GM23338 (cell line): ENCODE measurements around the gene OASL. TPM values are rescaled to one million over a fixed set of nuclear protein-coding genes. Genes with fewer than 3 reads are reported as not detected.
"Not testable (repeated sequence)": the region's sequence is repeated elsewhere in the genome, so short reads cannot be mapped to it uniquely, and the experiment has no call there.

Source experiments
- ATAC-seq: fragments of 200-7000 bp; cut with Tn5 transposase; 3 replicates; pipeline ENCODE4 v1.9.1; 2020
- DNase-seq: peaks from one replicate; pipeline ENCODE4 v3.0.0-alpha.2; 2015; ENCODE audit warnings: low spot score
- H2AFZ ChIP-seq: fragments of 200-600 bp; sonication (generic); 2 replicates; pipeline ENCODE4 v1.8.0; 2016; ENCODE audit warnings: antibody characterized with exemption, mild to moderate bottlenecking, moderate library complexity
- H3F3A ChIP-seq: fragments of 200-600 bp; sonication (generic); replicated peaks from 2 replicates; pipeline ENCODE4 v1.8.0; 2017; ENCODE audit warnings: antibody characterized with exemption, mixed run types, low read depth
- H3K27ac ChIP-seq: fragments of 200-600 bp; sonication (generic); 2 replicates; pipeline ENCODE4 v1.6.1; 2016; ENCODE audit warnings: low read depth
- H3K27me3 ChIP-seq: fragments of 200-600 bp; sonication (generic); 2 replicates; pipeline ENCODE4 v1.8.0; 2016; ENCODE audit warnings: mild to moderate bottlenecking, mixed run types, moderate library complexity; ENCODE audit not compliant: insufficient read depth
- H3K36me3 ChIP-seq: fragments of 200-600 bp; sonication (generic); 2 replicates; pipeline ENCODE4 v1.8.0; 2016; ENCODE audit warnings: mild to moderate bottlenecking; ENCODE audit not compliant: insufficient read depth
- H3K4me1 ChIP-seq: fragments of 200-600 bp; sonication (generic); 2 replicates; pipeline ENCODE4 v1.8.0; 2016; ENCODE audit warnings: mild to moderate bottlenecking, moderate library complexity; ENCODE audit not compliant: insufficient read depth
- H3K4me2 ChIP-seq: fragments of 200-600 bp; sonication (generic); 2 replicates; pipeline ENCODE4 v1.7.1; 2017; ENCODE audit warnings: mixed run types
- H3K4me3 ChIP-seq: fragments of 200-600 bp; sonication (generic); 2 replicates; pipeline ENCODE4 v1.6.1; 2016; ENCODE audit warnings: mixed run types
- H3K79me2 ChIP-seq: fragments of 200-600 bp; sonication (generic); replicated peaks from 2 replicates; pipeline ENCODE4 v1.8.0; 2017; ENCODE audit warnings: mild to moderate bottlenecking; ENCODE audit not compliant: insufficient read depth
- H3K9me2 ChIP-seq: fragments of 200-600 bp; sonication (generic); 2 replicates; pipeline ENCODE4 v1.8.0; 2017; ENCODE audit not compliant: insufficient read depth
- H4K20me1 ChIP-seq: fragments of 200-600 bp; sonication (generic); replicated peaks from 2 replicates; pipeline ENCODE4 v1.8.0; 2017; ENCODE audit warnings: mild to moderate bottlenecking; ENCODE audit not compliant: insufficient read depth
- H3K27ac Mint-ChIP-seq: 2 replicates; pipeline ENCODE4 v1.8.0; 2020; ENCODE audit warnings: inconsistent platforms, mild to moderate bottlenecking, moderate library complexity, mixed read lengths
- H3K27me3 Mint-ChIP-seq: 3 replicates; pipeline ENCODE4 v1.8.0; 2022; ENCODE audit warnings: low read depth, mild to moderate bottlenecking, moderate library complexity, mixed read lengths, inconsistent platforms; ENCODE audit not compliant: insufficient read depth, poor library complexity
- H3K36me3 Mint-ChIP-seq: 3 replicates; pipeline ENCODE4 v1.8.0; 2021; ENCODE audit warnings: low read depth, mild to moderate bottlenecking, inconsistent platforms, moderate library complexity, mixed read lengths
- H3K4me1 Mint-ChIP-seq: 3 replicates; pipeline ENCODE4 v1.8.0; 2020; ENCODE audit warnings: mild to moderate bottlenecking, inconsistent platforms, mixed read lengths
- H3K4me3 Mint-ChIP-seq: 3 replicates; pipeline ENCODE4 v1.8.0; 2021; ENCODE audit warnings: moderate library complexity, mild to moderate bottlenecking, inconsistent platforms, mixed read lengths
- H3K9me3 Mint-ChIP-seq: 3 replicates; pipeline ENCODE4 v1.8.0; 2020; ENCODE audit warnings: moderate library complexity, mild to moderate bottlenecking, inconsistent platforms, mixed read lengths
- CREB1 ChIP-seq: fragments of 250-450 bp; sonication (Bioruptor Pico); IDR thresholded peaks from 2 replicates; pipeline ENCODE4 v1.5.0; 2020; ENCODE audit warnings: low read depth, mild to moderate bottlenecking, moderate library complexity
- CTCF ChIP-seq, 2 experiments: fragments of 200-600 bp in 1 of 2; sonication (generic) in 1 of 2; conservative IDR thresholded peaks; 2 replicates each; pipeline versions ENCODE4 v1.5.1 to v1.6.1; 2016 to 2017; ENCODE audit warnings: antibody characterized with exemption in 2 of 2, low read depth in 2 of 2, mild to moderate bottlenecking in 2 of 2, moderate library complexity in 1 of 2
- EZH2 ChIP-seq: fragments of 200-600 bp; sonication (generic); IDR thresholded peaks from one replicate; pipeline ENCODE4 v1.8.0; 2017; ENCODE audit warnings: antibody characterized with exemption, mild to moderate bottlenecking, low read depth; ENCODE audit not compliant: unreplicated experiment
- EZH2phosphoT487 ChIP-seq: fragments of 200-600 bp; sonication (generic); IDR thresholded peaks from one replicate; pipeline ENCODE4 v1.8.1; 2018; ENCODE audit warnings: antibody characterized with exemption; ENCODE audit not compliant: unreplicated experiment
- JUNB ChIP-seq: IDR thresholded peaks from one replicate; pipeline ENCODE4 v1.6.1; 2016; ENCODE audit warnings: antibody characterized with exemption; ENCODE audit not compliant: unreplicated experiment
- NANOG ChIP-seq: IDR thresholded peaks from 2 replicates; pipeline ENCODE4 v1.6.1; 2016; ENCODE audit warnings: antibody characterized with exemption, borderline replicate concordance
- ZNF114 ChIP-seq: fragments of 250-450 bp; sonication (Bioruptor Pico); IDR thresholded peaks from 2 replicates; pipeline ENCODE4 v1.5.0; 2020; ENCODE audit warnings: mild to moderate bottlenecking, moderate library complexity
- ZNF331 ChIP-seq: fragments of 250-450 bp; sonication (Bioruptor Pico); IDR thresholded peaks from 2 replicates; pipeline ENCODE4 v1.5.0; 2020; ENCODE audit warnings: low read depth, mild to moderate bottlenecking, moderate library complexity
- ZNF462 ChIP-seq: fragments of 250-450 bp; sonication (Bioruptor Pico); IDR thresholded peaks from 2 replicates; pipeline ENCODE4 v1.5.0; 2020; ENCODE audit warnings: mild to moderate bottlenecking, moderate library complexity
- polyA plus RNA-seq: library from polyadenylated mRNA; unstranded; fragments of >200 nt; fragmentation: Nextera tagmentation; extraction: Ambion mirVana; gene quantifications from 2 replicates; pipeline ENCODE4 v1.2.1, GENCODE V29; 2016
- total RNA-seq: library from RNA; depleted of rRNA; stranded (reverse); fragments of >200 nt; shearing (Covaris generic); gene quantifications from 2 replicates; pipeline ENCODE4 v1.2.3, GENCODE V29; 2014
- TF ChIP-seq, protein P1 (sequence below): IDR thresholded peaks from 2 replicates; pipeline ENCODE4 v1.6.1; 2016; ENCODE audit warnings: antibody characterized with exemption
- TF ChIP-seq, protein P2 (sequence below): IDR thresholded peaks from one replicate; pipeline ENCODE4 v1.6.1; 2018; ENCODE audit warnings: antibody characterized with exemption; ENCODE audit not compliant: unreplicated experiment

Gene OASL
- total and polyA plus RNA-seq, 2 experiments from 2014 or later = not detected

DNA sequence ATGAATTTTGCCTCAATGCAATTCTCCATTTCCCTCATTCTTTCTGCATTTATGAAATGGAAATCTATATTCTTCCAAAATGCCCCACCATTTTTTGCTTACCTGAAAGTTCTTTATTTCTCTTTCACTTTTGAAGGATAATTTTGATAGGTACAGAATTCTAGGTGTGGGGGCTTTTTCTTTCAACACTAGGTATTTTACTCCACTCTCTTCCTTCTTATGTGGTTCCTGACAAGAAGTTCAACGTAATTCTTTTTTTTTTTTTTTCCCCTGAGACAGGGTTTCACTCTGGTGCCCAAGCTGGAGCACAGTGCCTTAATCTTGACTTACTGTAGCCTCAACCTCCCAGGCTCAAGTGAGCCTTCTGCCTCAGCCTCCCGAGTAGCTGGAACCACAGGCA, 26.3 kb upstream of the OASL start:
- H3K27me3 Mint-ChIP-seq = peaks cover 2% of the 10 kb centered on the region
- DNase-seq = no peak
- Histone ChIP-seq H4K20me1 (no peaks in the 10 kb centered on the region), H3K27ac (no peak overlapping the region), H3K9me2 (no peaks in the 10 kb centered on the region), H3K4me1 (no peaks in the 10 kb centered on the region), H2AFZ (no peak overlapping the region), H3K79me2 (no peaks in the 10 kb centered on the region), H3K27me3 (no peaks in the 10 kb centered on the region), H3F3A (no peaks in the 10 kb centered on the region), H3K36me3 (no peaks in the 10 kb centered on the region), H3K4me3 (no peak overlapping the region), H3K4me2 (no peak overlapping the region)
- peaks cover 3% of the 10 kb centered on the region; the same call in 2 of the 3 replicates for H3K4me1 Mint-ChIP-seq
- H3K9me3 Mint-ChIP-seq = no peaks in the 10 kb centered on the region
- H3K4me3 Mint-ChIP-seq = no peak overlapping the region
- H3K27ac Mint-ChIP-seq = no peak overlapping the region
- ATAC-seq = no peak
- TF ChIP-seq CTCF (conservative IDR thresholded peaks at IDR 0.05; ENCODE audit: low read depth in 2 of 2) (no peak), ZNF114 (CRISPR knock-in tag) (no peak), CREB1 (CRISPR knock-in tag) (no peak), ZNF331 (CRISPR knock-in tag) (no peak), JUNB (no peak), EZH2 (no peak), NANOG (no peak), ZNF462 (no peak), EZH2phosphoT487 (no peak)
- TF ChIP-seq, protein P1, sequence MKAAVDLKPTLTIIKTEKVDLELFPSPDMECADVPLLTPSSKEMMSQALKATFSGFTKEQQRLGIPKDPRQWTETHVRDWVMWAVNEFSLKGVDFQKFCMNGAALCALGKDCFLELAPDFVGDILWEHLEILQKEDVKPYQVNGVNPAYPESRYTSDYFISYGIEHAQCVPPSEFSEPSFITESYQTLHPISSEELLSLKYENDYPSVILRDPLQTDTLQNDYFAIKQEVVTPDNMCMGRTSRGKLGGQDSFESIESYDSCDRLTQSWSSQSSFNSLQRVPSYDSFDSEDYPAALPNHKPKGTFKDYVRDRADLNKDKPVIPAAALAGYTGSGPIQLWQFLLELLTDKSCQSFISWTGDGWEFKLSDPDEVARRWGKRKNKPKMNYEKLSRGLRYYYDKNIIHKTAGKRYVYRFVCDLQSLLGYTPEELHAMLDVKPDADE = no peak
- TF ChIP-seq, protein P2, sequence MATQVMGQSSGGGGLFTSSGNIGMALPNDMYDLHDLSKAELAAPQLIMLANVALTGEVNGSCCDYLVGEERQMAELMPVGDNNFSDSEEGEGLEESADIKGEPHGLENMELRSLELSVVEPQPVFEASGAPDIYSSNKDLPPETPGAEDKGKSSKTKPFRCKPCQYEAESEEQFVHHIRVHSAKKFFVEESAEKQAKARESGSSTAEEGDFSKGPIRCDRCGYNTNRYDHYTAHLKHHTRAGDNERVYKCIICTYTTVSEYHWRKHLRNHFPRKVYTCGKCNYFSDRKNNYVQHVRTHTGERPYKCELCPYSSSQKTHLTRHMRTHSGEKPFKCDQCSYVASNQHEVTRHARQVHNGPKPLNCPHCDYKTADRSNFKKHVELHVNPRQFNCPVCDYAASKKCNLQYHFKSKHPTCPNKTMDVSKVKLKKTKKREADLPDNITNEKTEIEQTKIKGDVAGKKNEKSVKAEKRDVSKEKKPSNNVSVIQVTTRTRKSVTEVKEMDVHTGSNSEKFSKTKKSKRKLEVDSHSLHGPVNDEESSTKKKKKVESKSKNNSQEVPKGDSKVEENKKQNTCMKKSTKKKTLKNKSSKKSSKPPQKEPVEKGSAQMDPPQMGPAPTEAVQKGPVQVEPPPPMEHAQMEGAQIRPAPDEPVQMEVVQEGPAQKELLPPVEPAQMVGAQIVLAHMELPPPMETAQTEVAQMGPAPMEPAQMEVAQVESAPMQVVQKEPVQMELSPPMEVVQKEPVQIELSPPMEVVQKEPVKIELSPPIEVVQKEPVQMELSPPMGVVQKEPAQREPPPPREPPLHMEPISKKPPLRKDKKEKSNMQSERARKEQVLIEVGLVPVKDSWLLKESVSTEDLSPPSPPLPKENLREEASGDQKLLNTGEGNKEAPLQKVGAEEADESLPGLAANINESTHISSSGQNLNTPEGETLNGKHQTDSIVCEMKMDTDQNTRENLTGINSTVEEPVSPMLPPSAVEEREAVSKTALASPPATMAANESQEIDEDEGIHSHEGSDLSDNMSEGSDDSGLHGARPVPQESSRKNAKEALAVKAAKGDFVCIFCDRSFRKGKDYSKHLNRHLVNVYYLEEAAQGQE = no peak
- no peaks in the 10 kb centered on the region for H3K36me3 Mint-ChIP-seq

- not testable (repeated sequence) for H3K79me2 ChIP-seq, H3K9me2 ChIP-seq, H3K4me3 Mint-ChIP-seq, H3K36me3 Mint-ChIP-seq, H2AFZ ChIP-seq, H3K4me2 ChIP-seq, H3K36me3 ChIP-seq, H3K27me3 Mint-ChIP-seq, H3K4me1 Mint-ChIP-seq, H3K27me3 ChIP-seq, H3K27ac Mint-ChIP-seq, H3K27ac ChIP-seq, H4K20me1 ChIP-seq, H3K4me1 ChIP-seq, DNase-seq, H3K4me3 ChIP-seq, H3F3A ChIP-seq, ATAC-seq, H3K9me3 Mint-ChIP-seq
Measured at GRCh38 chr12:121064586-121064985, 25.5 kb upstream of the OASL start.
